Natural killer cell (primary cell): ENCODE data around the gene ST6GALNAC3. TPM values are rescaled to one million over a fixed set of nuclear protein-coding genes. Genes with fewer than 3 reads are reported as not detected.

Experiments
- ATAC-seq, 3 donors: fragments of 150-1000 bp in 2 of 3; fragments of 200-7000 bp in 1 of 3; cut with Tn5 transposase; 1 replicate in 1 of 3; 2 replicates in 2 of 3; pipeline ENCODE4 v1.10.0; 2021; ENCODE audit warnings: mild to moderate bottlenecking in 2 of 3, moderate library complexity in 2 of 3
- DNase-seq, 2 donors: peaks; one replicate each; pipeline versions ENCODE4 v3.0.0 to v3.0.0-alpha.2; 2013 to 2021; ENCODE audit warnings: mixed read lengths in 1 of 2
- H3K27ac ChIP-seq: one replicate; pipeline ENCODE4 v1.5.1; 2013; ENCODE audit warnings: mild to moderate bottlenecking, low read length
- H3K27me3 ChIP-seq: one replicate; pipeline ENCODE4 v1.6.1; 2013; ENCODE audit warnings: low read length; ENCODE audit not compliant: control insufficient read depth, insufficient read depth
- H3K36me3 ChIP-seq: one replicate; pipeline ENCODE4 v1.6.1; 2013; ENCODE audit warnings: low read length; ENCODE audit not compliant: control insufficient read depth, insufficient read depth
- H3K4me1 ChIP-seq: one replicate; pipeline ENCODE4 v1.6.1; 2013; ENCODE audit warnings: low read length; ENCODE audit not compliant: control insufficient read depth, insufficient read depth
- H3K4me3 ChIP-seq: one replicate; pipeline ENCODE4 v1.5.1; 2013; ENCODE audit warnings: low read length
- H3K9me3 ChIP-seq: one replicate; pipeline ENCODE4 v1.6.1; 2013; ENCODE audit warnings: low read length; ENCODE audit not compliant: control insufficient read depth, insufficient read depth
- H3K27ac Mint-ChIP-seq, 2 donors: one replicate each; pipeline ENCODE4 v1.8.0; 2022; ENCODE audit warnings: mild to moderate bottlenecking in 2 of 2, mixed read lengths in 2 of 2, moderate library complexity in 1 of 2
- H3K27me3 Mint-ChIP-seq, 2 donors: one replicate each; pipeline ENCODE4 v1.8.0; 2022; ENCODE audit warnings: low read depth in 2 of 2, mixed read lengths in 2 of 2
- H3K36me3 Mint-ChIP-seq: one replicate; pipeline ENCODE4 v1.8.0; 2022; ENCODE audit warnings: mixed read lengths
- H3K4me1 Mint-ChIP-seq, 2 donors: one replicate each; pipeline ENCODE4 v1.8.0; 2022; ENCODE audit warnings: mixed read lengths in 2 of 2
- H3K4me3 Mint-ChIP-seq: one replicate; pipeline ENCODE4 v1.8.0; 2022; ENCODE audit warnings: mild to moderate bottlenecking, moderate library complexity, mixed read lengths
- H3K9me3 Mint-ChIP-seq, 2 donors: one replicate each; pipeline ENCODE4 v1.8.0; 2022; ENCODE audit warnings: mixed read lengths in 2 of 2
- CTCF ChIP-seq: fragments of 200-600 bp; IDR thresholded peaks from one replicate; pipeline ENCODE4 v1.8.0; 2022; ENCODE audit warnings: antibody characterized with exemption
- WGBS: methylation state at CpG from one replicate; pipeline ENCODE4 v1.1.7; 2013; ENCODE audit warnings: missing lambda C conversion rate; ENCODE audit not compliant: insufficient coverage; 5-methylcytosine and 5-hydroxymethylcytosine counted together
- intact Hi-C: fragments of 100-400 bp; cut with micrococcal nuclease; formaldehyde crosslinking; loops from one replicate; pipeline ENCODE4 v1.14.2; 2022
- total RNA-seq, 4 donors: library from RNA; stranded (reverse); fragments of 120-200 nt in 1 of 4; gene quantifications; one replicate each; pipeline versions ENCODE4 v1.2.3 to v1.2.4, GENCODE V29; 2013 to 2022

ST6GALNAC3 gene
- total RNA-seq, 3 donors from 2014 or later (not counting 1 experiment from before 2014, with no cell fraction given) = not detected

GRCh38 chr1:76055987-76056386, 18.6 kb upstream of the ST6GALNAC3 start:
- H3K9me3 ChIP-seq = no peaks in the 10 kb centered on the region
- H3K27ac Mint-ChIP-seq = no peak overlapping the region
- no peak for DNase-seq
- peaks cover 5% of the 10 kb centered on the region for H3K4me1 ChIP-seq
- H3K36me3 ChIP-seq = no peaks in the 10 kb centered on the region
- no peaks in the 10 kb centered on the region for H3K36me3 Mint-ChIP-seq
- H3K4me3 ChIP-seq = no peak overlapping the region
- H3K27me3 ChIP-seq = no peaks in the 10 kb centered on the region
- no peak for TF ChIP-seq CTCF
- no peak overlapping the region for H3K4me3 Mint-ChIP-seq
- ATAC-seq = no peak
- peaks cover 16 to 19% of the 10 kb centered on the region in 2 donors for H3K4me1 Mint-ChIP-seq
- H3K9me3 Mint-ChIP-seq = no peaks in the 10 kb centered on the region
- no peaks in the 10 kb centered on the region for H3K27me3 Mint-ChIP-seq
- WGBS = 70% methylated on average over 4 of the region's 4 CpGs
- intact Hi-C loops = no loop called here
- no peak overlapping the region for H3K27ac ChIP-seq

GRCh38 chr1:76059451-76059850, 15.1 kb upstream of the ST6GALNAC3 start:
- no peaks in the 10 kb centered on the region for H3K4me1 Mint-ChIP-seq
- no peak for TF ChIP-seq CTCF
- no peak for ATAC-seq
- no peaks in the 10 kb centered on the region for H3K36me3 Mint-ChIP-seq
- 88% methylated on average over 2 of the region's 2 CpGs for WGBS
- H3K36me3 ChIP-seq = no peaks in the 10 kb centered on the region
- no peak overlapping the region for H3K27ac Mint-ChIP-seq
- H3K9me3 Mint-ChIP-seq = no peaks in the 10 kb centered on the region
- H3K4me3 ChIP-seq = no peak overlapping the region
- H3K4me1 ChIP-seq = no peaks in the 10 kb centered on the region
- intact Hi-C loops = no loop called here
- no peaks in the 10 kb centered on the region for H3K27me3 ChIP-seq
- no peak for DNase-seq
- no peak overlapping the region for H3K27ac ChIP-seq
- H3K9me3 ChIP-seq = no peaks in the 10 kb centered on the region
- peaks cover 4 to 8% of the 10 kb centered on the region in 2 donors for H3K27me3 Mint-ChIP-seq
- H3K4me3 Mint-ChIP-seq = no peak overlapping the region

GRCh38 chr1:76065270-76065669, 9.3 kb upstream of the ST6GALNAC3 start:
- Histone ChIP-seq H3K27me3 (peaks cover 3% of the 10 kb centered on the region), H3K36me3 (no peaks in the 10 kb centered on the region), H3K9me3 (no peaks in the 10 kb centered on the region), H3K4me3 (no peak overlapping the region), H3K4me1 (no peaks in the 10 kb centered on the region), H3K27ac (no peak overlapping the region)
- H3K36me3 Mint-ChIP-seq = no peaks in the 10 kb centered on the region
- H3K9me3 Mint-ChIP-seq = no peaks in the 10 kb centered on the region
- H3K27me3 Mint-ChIP-seq = peaks cover 12 to 28% of the 10 kb centered on the region in 2 donors
- DNase-seq (no peak), ATAC-seq (no peak)
- H3K4me3 Mint-ChIP-seq = no peak overlapping the region
- WGBS = 82% methylated on average over 2 of the region's 3 CpGs
- intact Hi-C loops = no loop called here
- TF ChIP-seq CTCF = no peak
- H3K27ac Mint-ChIP-seq = no peak overlapping the region
- no peaks in the 10 kb centered on the region for H3K4me1 Mint-ChIP-seq

GRCh38 chr1:76066394-76066793, 8.2 kb upstream of the ST6GALNAC3 start:
- no peak for DNase-seq
- no peaks in the 10 kb centered on the region for H3K36me3 Mint-ChIP-seq
- Histone ChIP-seq H3K36me3 (no peaks in the 10 kb centered on the region), H3K4me1 (no peaks in the 10 kb centered on the region), H3K9me3 (no peaks in the 10 kb centered on the region), H3K27me3 (peaks cover 3% of the 10 kb centered on the region), H3K4me3 (no peak overlapping the region), H3K27ac (no peak overlapping the region)
- TF ChIP-seq CTCF = no peak
- no peak overlapping the region for H3K4me3 Mint-ChIP-seq
- intact Hi-C loops = no loop called here
- peaks cover 12 to 28% of the 10 kb centered on the region in 2 donors for H3K27me3 Mint-ChIP-seq
- no peak for ATAC-seq
- no peaks in the 10 kb centered on the region for H3K4me1 Mint-ChIP-seq
- no peak overlapping the region for H3K27ac Mint-ChIP-seq
- H3K9me3 Mint-ChIP-seq = no peaks in the 10 kb centered on the region
